Measurements from ENCODE around the gene ARMC9. TPM values are rescaled to one million over a fixed set of nuclear protein-coding genes. Genes with fewer than 3 reads are reported as not detected.
A peak's percentile ranks its signal among the peaks of the same experiment; 100 is the strongest.
"Not testable (repeated sequence)": the region's sequence is repeated elsewhere in the genome, so short reads cannot be mapped to it uniquely, and the experiment has no call there.

Gene ARMC9
- polyA plus RNA-seq, 4 donors = 0.67 to 10.6 (median 3.5) TPM

- H3K27me3 ChIP-seq (ENCODE audit: control insufficient read depth in 3 of 3, insufficient read depth in 3 of 3, low read length in 3 of 3) = no peaks in the 10 kb centered on the region
- DNase-seq (no peak), FAIRE-seq (no peak)
- H3K36me3 ChIP-seq (ENCODE audit: control insufficient read depth in 3 of 3, insufficient read depth in 2 of 3, low read depth in 1 of 3, low read length in 3 of 3) = peaks cover 0 to 18% (median 8%) of the 10 kb centered on the region in 3 donors
- peaks cover 0 to 6% (median 0%) of the 10 kb centered on the region in 3 donors for H3K4me1 ChIP-seq (ENCODE audit: control insufficient read depth in 3 of 3, insufficient read depth in 2 of 3, low read depth in 1 of 3, low read length in 2 of 3)
- no peaks in the 10 kb centered on the region for H3K9me3 ChIP-seq (ENCODE audit: control insufficient read depth in 2 of 2, insufficient read depth in 1 of 2, low read depth in 1 of 2, low read length in 1 of 2)
- WGBS, 3 donors = 78 to 92% (median 85%) methylated on average over 11 of the region's 11 CpGs
- H3K4me3 ChIP-seq (ENCODE audit: low read depth in 1 of 3, low read length in 3 of 3) = no peak overlapping the region
- H3K27ac ChIP-seq (ENCODE audit: low read depth in 1 of 3, low read length in 2 of 3) = no peak overlapping the region
Measured at GRCh38 chr2:231177156-231178025, 21.0 kb upstream of the ARMC9 start.

GRCh38 chr2:231178805-231179204 lies 19.6 kb upstream of the ARMC9 start:
- not testable (repeated sequence) for H3K4me3 ChIP-seq (ENCODE audit: low read depth in 1 of 3, low read length in 3 of 3); DNase-seq; H3K4me1 ChIP-seq (ENCODE audit: control insufficient read depth in 3 of 3, insufficient read depth in 2 of 3, low read depth in 1 of 3, low read length in 2 of 3); H3K9me3 ChIP-seq (ENCODE audit: control insufficient read depth in 2 of 2, insufficient read depth in 1 of 2, low read depth in 1 of 2, low read length in 1 of 2); H3K27me3 ChIP-seq (ENCODE audit: control insufficient read depth in 3 of 3, insufficient read depth in 3 of 3, low read length in 3 of 3); H3K27ac ChIP-seq (ENCODE audit: low read depth in 1 of 3, low read length in 2 of 3); FAIRE-seq
- 81 to 87% (median 86%) methylated on average over 5 of the region's 5 CpGs for WGBS, 3 donors
- peaks cover 0 to 11% (median 0%) of the 10 kb centered on the region in 3 donors for H3K36me3 ChIP-seq (ENCODE audit: control insufficient read depth in 3 of 3, insufficient read depth in 2 of 3, low read depth in 1 of 3, low read length in 3 of 3)

DNA sequence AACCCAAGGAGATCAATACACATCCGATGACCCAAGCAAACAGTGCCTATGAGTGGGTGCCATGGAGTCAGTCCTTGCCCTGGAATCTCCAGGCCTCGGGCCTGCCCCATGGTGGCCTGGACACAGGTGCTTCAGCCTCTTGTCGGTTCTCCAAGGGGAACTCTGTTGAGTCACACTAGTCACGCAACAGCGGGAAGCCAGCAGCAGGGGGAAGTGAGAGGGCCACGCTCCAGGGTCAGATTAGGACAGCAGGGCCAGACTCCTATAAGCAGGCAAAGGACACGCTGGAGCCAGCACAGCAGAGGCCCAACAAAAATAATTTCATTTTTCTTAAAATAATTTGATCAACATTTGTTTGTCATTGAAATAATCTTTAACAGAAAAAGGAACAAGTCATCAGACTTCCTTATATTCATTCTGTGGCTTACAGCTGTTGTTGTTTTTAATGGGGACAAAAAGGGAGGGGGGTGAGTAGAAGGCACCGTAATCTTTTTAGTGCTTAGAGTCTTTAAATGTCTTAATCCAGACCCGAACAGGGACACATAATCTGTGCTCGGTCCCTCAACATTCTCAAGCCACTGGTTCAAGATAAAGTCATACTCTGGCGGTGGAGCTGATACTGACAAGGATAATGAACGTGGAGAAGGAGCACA lies 16.4 kb upstream of the ARMC9 start:
- no peaks in the 10 kb centered on the region for H3K27me3 ChIP-seq (ENCODE audit: control insufficient read depth in 3 of 3, insufficient read depth in 3 of 3, low read length in 3 of 3)
- no peaks in the 10 kb centered on the region for H3K36me3 ChIP-seq (ENCODE audit: control insufficient read depth in 3 of 3, insufficient read depth in 2 of 3, low read depth in 1 of 3, low read length in 3 of 3)
- whole genome bisulfite sequencing, 3 donors = 63 to 87% (median 75%) methylated on average over 12 of the region's 12 CpGs
- H3K9me3 ChIP-seq (ENCODE audit: control insufficient read depth in 2 of 2, insufficient read depth in 1 of 2, low read depth in 1 of 2, low read length in 1 of 2) = peaks cover 0 to 4% of the 10 kb centered on the region in 2 donors
- H3K27ac ChIP-seq (ENCODE audit: low read depth in 1 of 3, low read length in 2 of 3) = peak overlapping the region in 1 of 3 donors; percentile 64
- no peak overlapping the region for H3K4me3 ChIP-seq (ENCODE audit: low read depth in 1 of 3, low read length in 3 of 3)
- FAIRE-seq (no peak), DNase-seq (no peak)
- peaks cover 0 to 9% (median 6%) of the 10 kb centered on the region in 3 donors for H3K4me1 ChIP-seq (ENCODE audit: control insufficient read depth in 3 of 3, insufficient read depth in 2 of 3, low read depth in 1 of 3, low read length in 2 of 3)

- no peaks in the 10 kb centered on the region for H3K36me3 ChIP-seq (ENCODE audit: control insufficient read depth in 3 of 3, insufficient read depth in 2 of 3, low read depth in 1 of 3, low read length in 3 of 3)
- peaks cover 0 to 13% (median 6%) of the 10 kb centered on the region in 3 donors for H3K4me1 ChIP-seq (ENCODE audit: control insufficient read depth in 3 of 3, insufficient read depth in 2 of 3, low read depth in 1 of 3, low read length in 2 of 3)
- H3K9me3 ChIP-seq (ENCODE audit: control insufficient read depth in 2 of 2, insufficient read depth in 1 of 2, low read depth in 1 of 2, low read length in 1 of 2) = peaks cover 0 to 4% of the 10 kb centered on the region in 2 donors
- FAIRE-seq = no peak
- WGBS, 3 donors = 85 to 88% (median 85%) methylated on average over 8 of the region's 8 CpGs
- DNase-seq = no peak
- H3K27me3 ChIP-seq (ENCODE audit: control insufficient read depth in 3 of 3, insufficient read depth in 3 of 3, low read length in 3 of 3) = no peaks in the 10 kb centered on the region
- H3K4me3 ChIP-seq (ENCODE audit: low read depth in 1 of 3, low read length in 3 of 3) = no peak overlapping the region
- peak overlapping the region in 1 of 3 donors; percentile 64 for H3K27ac ChIP-seq (ENCODE audit: low read depth in 1 of 3, low read length in 2 of 3)
Measured at GRCh38 chr2:231182513-231182899, 15.9 kb upstream of the ARMC9 start.

GRCh38 chr2:231183851-231184250 lies 14.6 kb upstream of the ARMC9 start:
- no peaks in the 10 kb centered on the region for H3K27me3 ChIP-seq (ENCODE audit: control insufficient read depth in 3 of 3, insufficient read depth in 3 of 3, low read length in 3 of 3)
- H3K36me3 ChIP-seq (ENCODE audit: control insufficient read depth in 3 of 3, insufficient read depth in 2 of 3, low read depth in 1 of 3, low read length in 3 of 3) = no peaks in the 10 kb centered on the region
- H3K4me3 ChIP-seq (ENCODE audit: low read depth in 1 of 3, low read length in 3 of 3) = no peak overlapping the region
- FAIRE-seq (no peak), DNase-seq (peak in 1 of 2 donors; percentile 40)
- WGBS, 3 donors = 61 to 88% (median 75%) methylated on average over 8 of the region's 8 CpGs
- no peak overlapping the region for H3K27ac ChIP-seq (ENCODE audit: low read depth in 1 of 3, low read length in 2 of 3)
- peaks cover 0 to 17% (median 6%) of the 10 kb centered on the region in 3 donors for H3K4me1 ChIP-seq (ENCODE audit: control insufficient read depth in 3 of 3, insufficient read depth in 2 of 3, low read depth in 1 of 3, low read length in 2 of 3)
- H3K9me3 ChIP-seq (ENCODE audit: control insufficient read depth in 2 of 2, insufficient read depth in 1 of 2, low read depth in 1 of 2, low read length in 1 of 2) = peaks cover 0 to 6% of the 10 kb centered on the region in 2 donors

DNA sequence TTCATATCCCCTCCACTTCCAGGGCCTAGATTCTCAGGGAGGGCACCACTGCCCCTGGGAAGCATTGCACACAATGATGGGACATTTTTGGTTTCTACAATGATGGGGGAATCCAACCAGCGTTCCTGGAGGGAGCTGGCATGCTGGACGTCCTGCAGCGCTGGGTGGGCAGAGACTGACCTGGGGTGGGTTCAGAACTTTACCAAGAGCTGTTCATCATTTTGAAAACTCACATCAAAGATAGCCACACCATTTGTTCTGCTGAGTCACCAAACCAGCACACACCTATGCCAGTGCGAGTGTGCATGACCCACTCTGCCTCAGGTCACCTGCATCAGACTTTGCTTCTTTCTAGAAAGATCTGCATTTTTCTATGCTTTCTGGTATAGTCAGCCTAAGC lies 14.1 kb upstream of the ARMC9 start:
- Histone ChIP-seq H3K36me3 (ENCODE audit: control insufficient read depth in 3 of 3, insufficient read depth in 2 of 3, low read depth in 1 of 3, low read length in 3 of 3) (no peaks in the 10 kb centered on the region), H3K4me1 (ENCODE audit: control insufficient read depth in 3 of 3, insufficient read depth in 2 of 3, low read depth in 1 of 3, low read length in 2 of 3) (peaks cover 0 to 17% (median 6%) of the 10 kb centered on the region in 3 donors), H3K9me3 (ENCODE audit: control insufficient read depth in 2 of 2, insufficient read depth in 1 of 2, low read depth in 1 of 2, low read length in 1 of 2) (peaks cover 0 to 6% of the 10 kb centered on the region in 2 donors), H3K27me3 (ENCODE audit: control insufficient read depth in 3 of 3, insufficient read depth in 3 of 3, low read length in 3 of 3) (peaks cover 0 to 2% (median 0%) of the 10 kb centered on the region in 3 donors), H3K27ac (ENCODE audit: low read depth in 1 of 3, low read length in 2 of 3) (no peak overlapping the region), H3K4me3 (ENCODE audit: low read depth in 1 of 3, low read length in 3 of 3) (no peak overlapping the region)
- no peak for FAIRE-seq
- DNase-seq = no peak
- 89 to 95% (median 92%) methylated on average over 4 of the region's 4 CpGs for WGBS, 3 donors

- peaks cover 0 to 3% (median 0%) of the 10 kb centered on the region in 3 donors for H3K27me3 ChIP-seq (ENCODE audit: control insufficient read depth in 3 of 3, insufficient read depth in 3 of 3, low read length in 3 of 3)
- DNase-seq (no peak), FAIRE-seq (no peak)
- no peaks in the 10 kb centered on the region for H3K36me3 ChIP-seq (ENCODE audit: control insufficient read depth in 3 of 3, insufficient read depth in 2 of 3, low read depth in 1 of 3, low read length in 3 of 3)
- no peak overlapping the region for H3K4me3 ChIP-seq (ENCODE audit: low read depth in 1 of 3, low read length in 3 of 3)
- H3K4me1 ChIP-seq (ENCODE audit: control insufficient read depth in 3 of 3, insufficient read depth in 2 of 3, low read depth in 1 of 3, low read length in 2 of 3) = peaks cover 0 to 17% (median 2%) of the 10 kb centered on the region in 3 donors
- no peak overlapping the region for H3K27ac ChIP-seq (ENCODE audit: low read depth in 1 of 3, low read length in 2 of 3)
- peaks cover 0 to 6% of the 10 kb centered on the region in 2 donors for H3K9me3 ChIP-seq (ENCODE audit: control insufficient read depth in 2 of 2, insufficient read depth in 1 of 2, low read depth in 1 of 2, low read length in 1 of 2)
- 69 to 87% (median 84%) methylated on average over 10 to 11 of the region's 11 CpGs for WGBS, 3 donors
Measured at GRCh38 chr2:231185050-231185725, 13.2 kb upstream of the ARMC9 start.

GRCh38 chr2:231185886-231186285 lies 12.5 kb upstream of the ARMC9 start:
- Histone ChIP-seq H3K27ac (ENCODE audit: low read depth in 1 of 3, low read length in 2 of 3) (no peak overlapping the region), H3K9me3 (ENCODE audit: control insufficient read depth in 2 of 2, insufficient read depth in 1 of 2, low read depth in 1 of 2, low read length in 1 of 2) (peaks cover 0 to 6% of the 10 kb centered on the region in 2 donors), H3K36me3 (ENCODE audit: control insufficient read depth in 3 of 3, insufficient read depth in 2 of 3, low read depth in 1 of 3, low read length in 3 of 3) (no peaks in the 10 kb centered on the region), H3K4me3 (ENCODE audit: low read depth in 1 of 3, low read length in 3 of 3) (no peak overlapping the region), H3K27me3 (ENCODE audit: control insufficient read depth in 3 of 3, insufficient read depth in 3 of 3, low read length in 3 of 3) (peaks cover 0 to 3% (median 0%) of the 10 kb centered on the region in 3 donors), H3K4me1 (ENCODE audit: control insufficient read depth in 3 of 3, insufficient read depth in 2 of 3, low read depth in 1 of 3, low read length in 2 of 3) (peaks cover 0 to 22% (median 0%) of the 10 kb centered on the region in 3 donors)
- FAIRE-seq (no peak), DNase-seq (no peak)
- WGBS, 3 donors = 62 to 83% (median 67%) methylated on average over 4 of the region's 4 CpGs
